Measurements from ENCODE around the gene EIPR1.

- no peak for TF ChIP-seq CTCF (conservative IDR thresholded peaks at IDR 0.05)
- TF ChIP-seq EZH2 (IDR thresholded peaks at IDR 0.05; ENCODE audit: low read depth), result no peak
These were observed 21.8 kb upstream of the EIPR1 start for GRCh38 chr2:3399381-3399780.
